NB4 (cell line): ENCODE results near the gene NRP1.

ENCODE experiments used
- DNase-seq: peaks from one replicate; pipeline ENCODE4 v3.0.0; 2010; ENCODE audit warnings: low read depth
- H3K4me3 ChIP-seq: one replicate; pipeline ENCODE4 v1.5.1; 2011; ENCODE audit warnings: mild to moderate bottlenecking, low read depth, low read length, moderate library complexity
- CTCF ChIP-seq: IDR thresholded peaks from one replicate; pipeline ENCODE4 v1.5.1; 2012; ENCODE audit warnings: low read depth, low read length
- MYC ChIP-seq: IDR thresholded peaks from 2 replicates; pipeline ENCODE4 v1.6.1; 2011; ENCODE audit warnings: low read depth, low read length
- POLR2A ChIP-seq: IDR thresholded peaks from 2 replicates; pipeline ENCODE4 v1.6.1; 2011; ENCODE audit warnings: mild to moderate bottlenecking; ENCODE audit not compliant: insufficient read length; ENCODE audit errors: extremely low read depth
- TF ChIP-seq, protein P1 (sequence below): IDR thresholded peaks from 2 replicates; pipeline ENCODE4 v1.6.1; 2011; ENCODE audit warnings: low read depth, low read length

NRP1 gene

GRCh38 chr10:33129996-33130386 is 204.5 kb downstream of the NRP1 start:
- no peak for TF ChIP-seq MYC
- no peak for TF ChIP-seq POLR2A
- H3K4me3 ChIP-seq, result no peak overlapping the region
- DNase-seq, result no peak

DNA sequence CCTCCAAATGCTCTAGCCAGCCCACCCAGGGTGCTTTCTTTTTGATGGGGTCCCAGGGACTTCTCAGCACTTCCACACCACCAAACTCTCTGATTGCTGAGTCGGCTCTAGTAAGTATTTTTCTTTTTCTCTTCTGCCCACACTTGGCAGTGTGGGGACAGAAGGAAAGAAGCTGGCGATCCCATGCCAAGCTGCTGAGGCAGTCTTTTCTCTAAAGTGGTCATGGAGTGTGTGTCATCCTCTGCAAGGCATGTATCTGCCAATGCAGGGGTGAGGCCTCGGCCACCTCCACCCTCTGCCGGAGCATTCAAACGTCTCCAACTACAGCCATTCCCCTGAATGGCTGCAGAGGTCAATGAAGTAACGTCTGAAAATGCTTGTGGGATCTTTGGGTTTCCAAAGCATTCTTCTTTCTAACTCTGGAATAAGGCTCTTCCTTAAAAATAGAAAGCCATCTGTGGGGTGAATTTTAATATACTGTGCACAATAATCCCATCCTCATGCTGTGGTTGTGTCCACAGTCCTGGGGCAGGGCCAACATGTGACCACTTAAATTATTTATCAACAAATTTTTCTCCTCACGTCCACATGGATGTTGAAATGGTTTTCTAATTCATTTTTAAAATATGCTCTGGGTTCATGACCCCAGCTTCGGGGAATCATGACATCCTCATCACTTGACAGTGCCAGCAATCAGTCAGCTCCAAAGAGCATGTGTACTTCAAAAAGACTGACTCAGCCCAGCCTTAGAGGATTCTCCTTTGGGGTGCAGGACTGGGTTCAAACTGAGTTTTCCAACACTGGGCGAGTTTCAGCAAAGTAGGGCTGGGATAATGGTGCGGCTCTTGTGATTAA is 205.1 kb downstream of the NRP1 start:
- DNase-seq, result no peak

GRCh38 chr10:33127622-33128021 is 206.8 kb downstream of the NRP1 start:
- no peak overlapping the region for H3K4me3 ChIP-seq
- DNase-seq, result no peak
- TF ChIP-seq CTCF (no peak), POLR2A (no peak), MYC (no peak)
- TF ChIP-seq, protein P1, sequence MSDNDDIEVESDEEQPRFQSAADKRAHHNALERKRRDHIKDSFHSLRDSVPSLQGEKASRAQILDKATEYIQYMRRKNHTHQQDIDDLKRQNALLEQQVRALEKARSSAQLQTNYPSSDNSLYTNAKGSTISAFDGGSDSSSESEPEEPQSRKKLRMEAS, result no peak

More for the DNA sequence above, 205.1 kb downstream of the NRP1 start:
- TF ChIP-seq POLR2A, result no peak
- TF ChIP-seq CTCF, result no peak
- TF ChIP-seq, protein P1, result no peak
- TF ChIP-seq MYC, result no peak
- H3K4me3 ChIP-seq, result no peak overlapping the region
